SU-DHL-6 (cell line): Measurements from ENCODE around the gene BTBD9.
"Not testable (repeated sequence)": the region's sequence is repeated elsewhere in the genome, so short reads cannot be mapped to it uniquely, and the experiment has no call there.

Experiments
- H2AFZ ChIP-seq: fragments of 200-600 bp; sonication (generic); 2 replicates; pipeline ENCODE4 v1.6.1; 2014; ENCODE audit warnings: low read depth, mild to moderate bottlenecking, moderate library complexity, mixed read lengths, antibody characterized with exemption, low read length; ENCODE audit not compliant: severe bottlenecking
- H3F3A ChIP-seq: fragments of 200-600 bp; shearing (Covaris generic); 2 replicates; pipeline ENCODE4 v1.6.0; 2016; ENCODE audit warnings: antibody characterized with exemption, mild to moderate bottlenecking; ENCODE audit not compliant: insufficient read depth
- H3K27ac ChIP-seq: fragments of 200-600 bp; sonication (generic); 2 replicates; pipeline ENCODE4 v1.5.1; 2016; ENCODE audit warnings: low read depth, mild to moderate bottlenecking, low read length, moderate library complexity, mixed read lengths
- H3K27me3 ChIP-seq: fragments of 200-600 bp; sonication (generic), shearing (Covaris generic); 2 replicates; pipeline ENCODE4 v1.6.0; 2014; ENCODE audit warnings: mild to moderate bottlenecking, low read length
- H3K36me3 ChIP-seq: fragments of 200-600 bp; sonication (generic); 2 replicates; pipeline ENCODE4 v1.6.1; 2014; ENCODE audit warnings: mild to moderate bottlenecking, low read length, mixed read lengths
- H3K4me2 ChIP-seq: fragments of 300-600, 200-600 bp; shearing (Covaris generic), sonication (generic); 2 replicates; pipeline ENCODE4 v1.6.0; 2014; ENCODE audit warnings: low read length, low read depth, mild to moderate bottlenecking; ENCODE audit not compliant: poor library complexity, severe bottlenecking
- H3K4me3 ChIP-seq: fragments of 200-600 bp; sonication (generic); 2 replicates; pipeline ENCODE4 v1.5.1; 2014; ENCODE audit warnings: antibody characterized with exemption, low read length, mild to moderate bottlenecking, mixed read lengths; ENCODE audit not compliant: insufficient read depth, poor library complexity, severe bottlenecking
- H3K79me2 ChIP-seq: fragments of 200-600 bp; sonication (generic); 2 replicates; pipeline ENCODE4 v1.6.1; 2014; ENCODE audit warnings: mild to moderate bottlenecking, low read length, moderate library complexity; ENCODE audit not compliant: insufficient read depth
- H3K9ac ChIP-seq: fragments of 200-600 bp; sonication (generic); 2 replicates; pipeline ENCODE4 v1.7.0; 2014; ENCODE audit warnings: mild to moderate bottlenecking, low read length
- H3K9me2 ChIP-seq: fragments of 200-600 bp; sonication (generic); replicated peaks from 2 replicates; pipeline ENCODE4 v1.6.1; 2014; ENCODE audit warnings: low read length; ENCODE audit not compliant: insufficient read depth
- H3K9me3 ChIP-seq: fragments of 200-600 bp; sonication (generic); 2 replicates; pipeline ENCODE4 v1.6.1; 2014; ENCODE audit warnings: low read length, mixed read lengths; ENCODE audit not compliant: insufficient read depth
- H4K20me1 ChIP-seq: fragments of 200-600 bp; sonication (generic); 2 replicates; pipeline ENCODE4 v1.6.1; 2014; ENCODE audit warnings: low read depth, mild to moderate bottlenecking, antibody characterized with exemption, low read length, moderate library complexity, mixed read lengths
- CTCF ChIP-seq: fragments of 200-600 bp; sonication (generic); IDR thresholded peaks from one replicate; pipeline ENCODE4 v1.5.1; 2017; ENCODE audit warnings: antibody characterized with exemption, mild to moderate bottlenecking, low read length, moderate library complexity; ENCODE audit not compliant: insufficient read depth, poor library complexity, severe bottlenecking
- EZH2phosphoT487 ChIP-seq: fragments of 200-600 bp; sonication (generic), shearing (Covaris generic); conservative IDR thresholded peaks from 2 replicates; pipeline ENCODE4 v1.6.1; 2018; ENCODE audit warnings: mild to moderate bottlenecking, antibody characterized with exemption, low read length, moderate library complexity, mixed read lengths

BTBD9 gene

GRCh38 chr6:38349221-38349620 is 290.5 kb downstream of the BTBD9 start:
- H3K4me2 ChIP-seq = no peak overlapping the region
- H3K9me3 ChIP-seq = no peaks in the 10 kb centered on the region
- no peaks in the 10 kb centered on the region for H3K27me3 ChIP-seq
- no peaks in the 10 kb centered on the region for H4K20me1 ChIP-seq
- no peaks in the 10 kb centered on the region for H3K36me3 ChIP-seq
- no peaks in the 10 kb centered on the region for H3F3A ChIP-seq
- H2AFZ ChIP-seq = no peak overlapping the region
- TF ChIP-seq EZH2phosphoT487 (no peak), CTCF (no peak)
- no peak overlapping the region for H3K9ac ChIP-seq
- H3K9me2 ChIP-seq = no peaks in the 10 kb centered on the region
- no peak overlapping the region for H3K27ac ChIP-seq
- no peaks in the 10 kb centered on the region for H3K79me2 ChIP-seq
- no peak overlapping the region for H3K4me3 ChIP-seq

GRCh38 chr6:38348371-38348770 is 291.4 kb downstream of the BTBD9 start:
- Histone ChIP-seq H3K9ac (no peak overlapping the region), H3K4me3 (no peak overlapping the region), H3K9me2 (no peaks in the 10 kb centered on the region), H3K36me3 (no peaks in the 10 kb centered on the region), H3K27me3 (no peaks in the 10 kb centered on the region), H3F3A (no peaks in the 10 kb centered on the region), H3K27ac (no peak overlapping the region), H3K4me2 (no peak overlapping the region), H3K9me3 (no peaks in the 10 kb centered on the region), H2AFZ (no peak overlapping the region), H3K79me2 (no peaks in the 10 kb centered on the region), H4K20me1 (no peaks in the 10 kb centered on the region)
- TF ChIP-seq EZH2phosphoT487 = no peak
- no peak for TF ChIP-seq CTCF

- not testable (repeated sequence) for H3F3A ChIP-seq, H3K36me3 ChIP-seq, H2AFZ ChIP-seq, H3K9ac ChIP-seq, H3K9me2 ChIP-seq, H4K20me1 ChIP-seq, H3K79me2 ChIP-seq, H3K27ac ChIP-seq, H3K4me2 ChIP-seq, H3K9me3 ChIP-seq, H3K4me3 ChIP-seq, H3K27me3 ChIP-seq
Observed at GRCh38 chr6:38347829-38348228, 291.9 kb downstream of the BTBD9 start.

GRCh38 chr6:38346291-38347079 is 293.2 kb downstream of the BTBD9 start:
- Histone ChIP-seq H3K9ac (no peak overlapping the region), H2AFZ (no peak overlapping the region), H3K27me3 (no peaks in the 10 kb centered on the region), H3K79me2 (no peaks in the 10 kb centered on the region), H4K20me1 (no peaks in the 10 kb centered on the region), H3K36me3 (no peaks in the 10 kb centered on the region), H3K9me2 (no peaks in the 10 kb centered on the region), H3K27ac (no peak overlapping the region), H3K9me3 (no peaks in the 10 kb centered on the region), H3F3A (no peaks in the 10 kb centered on the region), H3K4me2 (no peak overlapping the region), H3K4me3 (no peak overlapping the region)
- TF ChIP-seq CTCF = no peak
- no peak for TF ChIP-seq EZH2phosphoT487
